ENCODE results near the gene TMPRSS9.

DNA sequence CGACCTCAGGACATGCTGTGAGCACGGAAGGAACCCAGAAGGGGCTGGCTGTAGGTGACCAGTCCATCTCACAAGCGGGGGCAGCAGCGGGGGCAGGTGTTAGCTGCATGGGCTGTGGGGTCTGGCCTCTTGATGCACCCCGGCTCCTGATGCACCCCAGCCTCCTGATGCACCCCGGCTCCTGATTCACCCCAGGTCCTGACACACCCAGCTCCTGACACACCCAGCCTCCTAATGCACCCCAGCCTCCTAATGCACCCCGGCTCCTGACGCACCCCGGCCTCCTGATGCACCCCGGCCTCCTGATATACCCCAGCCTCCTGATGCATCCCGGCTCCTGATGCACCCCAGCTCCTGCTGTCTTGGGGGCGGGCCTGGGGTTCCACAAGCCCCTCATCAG is 39.1 kb upstream of the TMPRSS9 start:
- TF ChIP-seq, protein P1, sequence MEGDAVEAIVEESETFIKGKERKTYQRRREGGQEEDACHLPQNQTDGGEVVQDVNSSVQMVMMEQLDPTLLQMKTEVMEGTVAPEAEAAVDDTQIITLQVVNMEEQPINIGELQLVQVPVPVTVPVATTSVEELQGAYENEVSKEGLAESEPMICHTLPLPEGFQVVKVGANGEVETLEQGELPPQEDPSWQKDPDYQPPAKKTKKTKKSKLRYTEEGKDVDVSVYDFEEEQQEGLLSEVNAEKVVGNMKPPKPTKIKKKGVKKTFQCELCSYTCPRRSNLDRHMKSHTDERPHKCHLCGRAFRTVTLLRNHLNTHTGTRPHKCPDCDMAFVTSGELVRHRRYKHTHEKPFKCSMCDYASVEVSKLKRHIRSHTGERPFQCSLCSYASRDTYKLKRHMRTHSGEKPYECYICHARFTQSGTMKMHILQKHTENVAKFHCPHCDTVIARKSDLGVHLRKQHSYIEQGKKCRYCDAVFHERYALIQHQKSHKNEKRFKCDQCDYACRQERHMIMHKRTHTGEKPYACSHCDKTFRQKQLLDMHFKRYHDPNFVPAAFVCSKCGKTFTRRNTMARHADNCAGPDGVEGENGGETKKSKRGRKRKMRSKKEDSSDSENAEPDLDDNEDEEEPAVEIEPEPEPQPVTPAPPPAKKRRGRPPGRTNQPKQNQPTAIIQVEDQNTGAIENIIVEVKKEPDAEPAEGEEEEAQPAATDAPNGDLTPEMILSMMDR (IDR thresholded peaks at IDR 0.05): no peak
- no peak for TF ChIP-seq POLR2A (IDR thresholded peaks at IDR 0.05)

Data from adrenal gland (tissue), 5 donors.